Esophagus squamous epithelium (tissue), 4 donors: Measurements from ENCODE around the gene HSD3B2.

ENCODE experiments used
- POLR2A ChIP-seq, 4 donors: fragments of 450-650 bp; IDR thresholded peaks; one replicate each; pipeline ENCODE4 v1.6.1; 2017; ENCODE audit warnings: antibody characterized with exemption in 4 of 4, mild to moderate bottlenecking in 4 of 4, moderate library complexity in 3 of 4
- TF ChIP-seq, protein P1 (sequence below), 6 experiments: fragments of 450-650 bp in 4 of 6; fragments of 200-600 bp in 2 of 6; sonication (generic) in 2 of 6; IDR thresholded peaks; one replicate each; pipeline ENCODE4 v1.5.1; 2016 to 2019; ENCODE audit warnings: antibody characterized with exemption in 6 of 6, mild to moderate bottlenecking in 4 of 6, moderate library complexity in 4 of 6

DNA sequence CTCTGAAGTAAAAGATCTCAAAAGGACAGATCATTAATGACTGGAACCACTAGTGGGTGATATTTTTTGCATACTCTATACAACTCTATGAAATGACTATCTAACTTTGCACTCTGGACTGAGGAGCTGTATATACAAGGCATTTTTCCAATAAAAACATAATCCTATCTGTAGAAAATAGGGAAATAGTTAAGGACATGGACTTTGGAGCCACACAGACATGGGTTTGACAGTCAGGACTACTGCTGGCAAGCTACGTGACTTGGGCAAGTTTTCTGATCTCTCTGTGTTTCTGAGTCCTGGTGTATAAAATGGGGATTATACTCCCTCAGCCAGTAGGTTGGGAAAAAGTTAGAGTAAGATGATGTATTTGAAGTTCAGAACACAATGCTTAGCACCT is 20.9 kb upstream of the HSD3B2 start:
- TF ChIP-seq, protein P1, sequence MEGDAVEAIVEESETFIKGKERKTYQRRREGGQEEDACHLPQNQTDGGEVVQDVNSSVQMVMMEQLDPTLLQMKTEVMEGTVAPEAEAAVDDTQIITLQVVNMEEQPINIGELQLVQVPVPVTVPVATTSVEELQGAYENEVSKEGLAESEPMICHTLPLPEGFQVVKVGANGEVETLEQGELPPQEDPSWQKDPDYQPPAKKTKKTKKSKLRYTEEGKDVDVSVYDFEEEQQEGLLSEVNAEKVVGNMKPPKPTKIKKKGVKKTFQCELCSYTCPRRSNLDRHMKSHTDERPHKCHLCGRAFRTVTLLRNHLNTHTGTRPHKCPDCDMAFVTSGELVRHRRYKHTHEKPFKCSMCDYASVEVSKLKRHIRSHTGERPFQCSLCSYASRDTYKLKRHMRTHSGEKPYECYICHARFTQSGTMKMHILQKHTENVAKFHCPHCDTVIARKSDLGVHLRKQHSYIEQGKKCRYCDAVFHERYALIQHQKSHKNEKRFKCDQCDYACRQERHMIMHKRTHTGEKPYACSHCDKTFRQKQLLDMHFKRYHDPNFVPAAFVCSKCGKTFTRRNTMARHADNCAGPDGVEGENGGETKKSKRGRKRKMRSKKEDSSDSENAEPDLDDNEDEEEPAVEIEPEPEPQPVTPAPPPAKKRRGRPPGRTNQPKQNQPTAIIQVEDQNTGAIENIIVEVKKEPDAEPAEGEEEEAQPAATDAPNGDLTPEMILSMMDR (IDR thresholded peaks at IDR 0.05) = no peak
- no peak for TF ChIP-seq POLR2A (IDR thresholded peaks at IDR 0.05)
